ENCODE data around the gene ATXN7L1. TPM values are rescaled to one million over a fixed set of nuclear protein-coding genes. Genes with fewer than 3 reads are reported as not detected.

The ATXN7L1 gene
- total and polyA plus RNA-seq, 4 donors: 4.2 to 22.5 (median 8.5) TPM

DNA sequence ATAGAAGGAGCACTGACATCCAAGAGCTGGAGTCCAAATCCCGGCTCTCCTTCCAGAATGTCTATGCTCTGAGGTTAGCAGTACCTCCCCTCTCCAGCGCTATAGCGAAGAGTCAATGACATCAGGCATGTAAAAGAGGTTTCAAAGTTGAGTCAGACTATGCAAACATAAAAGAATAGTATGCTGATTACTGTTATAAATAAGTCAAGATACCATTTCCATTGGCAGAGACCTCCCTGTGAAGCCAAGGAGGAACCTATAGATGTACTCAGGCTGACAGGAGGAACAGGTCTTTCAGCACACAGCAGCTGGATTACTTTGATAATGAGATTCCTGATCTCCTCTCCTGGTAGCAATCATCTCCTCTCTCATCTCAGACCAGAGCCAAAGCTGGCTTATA is 191.2 kb downstream of the ATXN7L1 start:
- TF ChIP-seq CTCF (IDR thresholded peaks at IDR 0.05; ENCODE audit: control extremely low read depth, extremely low read depth): no peak
- DNase-seq (no peak), ATAC-seq (ENCODE audit: insufficient read depth, low FRiP score) (no peak)
- H3K4me3 ChIP-seq: no peak overlapping the region
- no peak overlapping the region for H3K27ac ChIP-seq (ENCODE audit: low read depth in 1 of 2, low read length in 1 of 2)
- no peaks in the 10 kb centered on the region for H3K9me3 ChIP-seq (ENCODE audit: control insufficient read depth in 4 of 4, insufficient read depth in 3 of 4, low read length in 3 of 4)
- no peaks in the 10 kb centered on the region for H3K27me3 ChIP-seq (ENCODE audit: control insufficient read depth in 3 of 3, insufficient read depth in 3 of 3, low read length in 2 of 3)
- WGBS, 2 donors: 99 to 100% methylated on average over 3 of the region's 3 CpGs
- peaks cover 0 to 27% (median 9%) of the 10 kb centered on the region in 5 donors for H3K4me1 ChIP-seq (ENCODE audit: control insufficient read depth in 5 of 5, insufficient read depth in 5 of 5, low read length in 5 of 5)
- no peak overlapping the region for H3K9ac ChIP-seq (ENCODE audit: insufficient read depth in 1 of 2, low read length in 2 of 2)
- no peaks in the 10 kb centered on the region for H3K36me3 ChIP-seq (ENCODE audit: control insufficient read depth in 4 of 4, insufficient read depth in 4 of 4, low read length in 4 of 4)

DNA sequence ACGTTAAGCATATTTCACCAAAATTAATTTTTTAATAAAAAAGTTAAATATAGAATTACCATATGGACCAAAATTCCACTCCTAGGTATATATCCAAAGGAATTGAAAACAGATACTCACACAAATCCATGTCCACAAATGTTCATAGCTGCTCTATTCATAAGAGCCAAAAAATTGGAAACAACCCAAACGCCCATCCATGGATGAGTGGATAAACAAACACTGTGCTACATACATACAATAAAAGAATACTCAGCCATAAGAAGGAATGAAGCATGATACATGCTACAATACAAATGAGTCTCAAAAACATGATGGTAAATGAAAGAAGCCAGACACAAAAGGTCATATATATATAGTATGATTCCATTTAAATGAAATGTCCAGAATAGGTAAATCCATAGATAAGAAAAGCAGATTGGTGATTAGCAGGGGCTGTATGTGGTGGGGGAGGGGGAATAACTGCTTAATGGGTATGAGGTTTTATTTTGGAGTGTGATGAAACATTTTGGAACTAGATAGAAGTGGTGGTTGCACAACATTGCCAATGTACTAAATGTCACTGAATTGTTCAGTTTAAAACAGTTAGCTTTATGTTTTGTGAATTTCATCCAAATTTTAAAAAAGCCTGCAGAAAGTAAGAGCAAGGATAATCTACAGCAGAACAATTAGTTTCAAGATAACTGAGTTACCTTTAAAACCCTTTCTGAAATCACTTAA is 193.9 kb downstream of the ATXN7L1 start:
- H3K27ac ChIP-seq (ENCODE audit: low read depth in 1 of 2, low read length in 1 of 2): no peak overlapping the region
- no peaks in the 10 kb centered on the region for H3K36me3 ChIP-seq (ENCODE audit: control insufficient read depth in 4 of 4, insufficient read depth in 4 of 4, low read length in 4 of 4)
- H3K9ac ChIP-seq (ENCODE audit: insufficient read depth in 1 of 2, low read length in 2 of 2): no peak overlapping the region
- no peak for ATAC-seq (ENCODE audit: insufficient read depth, low FRiP score)
- no peaks in the 10 kb centered on the region for H3K9me3 ChIP-seq (ENCODE audit: control insufficient read depth in 4 of 4, insufficient read depth in 3 of 4, low read length in 3 of 4)
- TF ChIP-seq CTCF (IDR thresholded peaks at IDR 0.05; ENCODE audit: control extremely low read depth, extremely low read depth): no peak
- H3K4me3 ChIP-seq: no peak overlapping the region
- no peaks in the 10 kb centered on the region for H3K27me3 ChIP-seq (ENCODE audit: control insufficient read depth in 3 of 3, insufficient read depth in 3 of 3, low read length in 2 of 3)
- peak in 2 of 3 donors; percentile 79 to 91 for DNase-seq
- WGBS, 2 donors: 66 to 70% methylated on average over 2 of the region's 2 CpGs
- H3K4me1 ChIP-seq (ENCODE audit: control insufficient read depth in 5 of 5, insufficient read depth in 5 of 5, low read length in 5 of 5): peaks cover 0 to 42% (median 20%) of the 10 kb centered on the region in 5 donors

DNA sequence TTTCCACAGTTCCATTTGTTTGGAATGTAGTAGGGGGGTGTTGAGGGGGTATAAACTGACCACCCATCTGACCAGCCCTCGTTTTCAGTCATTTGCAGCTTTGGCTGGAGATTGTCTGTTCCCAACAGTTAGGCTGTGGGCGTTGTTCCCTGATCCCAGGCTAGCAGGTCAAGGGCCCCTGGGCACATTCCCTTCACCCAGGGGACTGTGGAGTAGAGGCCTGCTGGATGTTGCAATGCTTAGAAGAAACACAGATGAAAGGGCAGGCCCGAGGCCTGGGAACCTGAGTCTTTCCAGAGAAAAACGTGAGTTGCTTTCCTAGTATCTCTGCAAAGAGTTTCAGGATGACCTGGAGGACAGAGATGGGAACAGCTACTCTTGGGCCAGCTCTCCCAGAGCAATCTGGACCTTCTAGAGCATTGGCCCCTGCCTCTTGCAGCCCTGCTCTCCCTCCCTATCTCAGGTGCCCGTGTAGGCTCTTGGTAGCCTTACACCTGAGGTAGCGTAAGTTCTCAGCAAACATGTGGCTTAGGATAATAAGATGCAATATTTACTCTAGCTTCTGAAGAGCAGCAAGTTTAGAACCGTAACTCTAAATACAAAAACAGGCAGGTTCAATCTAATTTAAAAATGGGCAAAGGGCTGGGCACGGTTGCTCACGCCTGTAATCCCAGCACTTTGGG is 195.8 kb downstream of the ATXN7L1 start:
- H3K27ac ChIP-seq (ENCODE audit: low read depth in 1 of 2, low read length in 1 of 2): peak overlapping the region in 1 of 2 donors; percentile 42
- H3K36me3 ChIP-seq (ENCODE audit: control insufficient read depth in 4 of 4, insufficient read depth in 4 of 4, low read length in 4 of 4): no peaks in the 10 kb centered on the region
- H3K9ac ChIP-seq (ENCODE audit: insufficient read depth in 1 of 2, low read length in 2 of 2): peak overlapping the region in 1 of 2 donors; percentile 7
- ATAC-seq (ENCODE audit: insufficient read depth, low FRiP score) (peak; percentile 44), DNase-seq (peak in 2 of 3 donors; percentile 18 to 37)
- H3K27me3 ChIP-seq (ENCODE audit: control insufficient read depth in 3 of 3, insufficient read depth in 3 of 3, low read length in 2 of 3): no peaks in the 10 kb centered on the region
- H3K4me3 ChIP-seq: no peak overlapping the region
- WGBS, 2 donors: 71% methylated on average over 9 of the region's 9 CpGs
- H3K9me3 ChIP-seq (ENCODE audit: control insufficient read depth in 4 of 4, insufficient read depth in 3 of 4, low read length in 3 of 4): no peaks in the 10 kb centered on the region
- TF ChIP-seq CTCF (IDR thresholded peaks at IDR 0.05; ENCODE audit: control extremely low read depth, extremely low read depth): no peak
- peaks cover 0 to 42% (median 22%) of the 10 kb centered on the region in 5 donors for H3K4me1 ChIP-seq (ENCODE audit: control insufficient read depth in 5 of 5, insufficient read depth in 5 of 5, low read length in 5 of 5)

Measured in lung (tissue), 12 donors.